Gastrocnemius medialis (tissue), 4 donors: ENCODE results near the gene COX20.

Source experiments
- POLR2A ChIP-seq, 2 donors: fragments of 450-650 bp; IDR thresholded peaks; one replicate each; pipeline ENCODE4 v1.6.1; 2017; ENCODE audit warnings: antibody characterized with exemption in 2 of 2, mild to moderate bottlenecking in 2 of 2, moderate library complexity in 2 of 2
- TF ChIP-seq, protein P1 (sequence below), 5 experiments: fragments of 450-650 bp in 3 of 5; fragments of 200-600 bp in 2 of 5; sonication (generic) in 2 of 5; IDR thresholded peaks in 4 of 5; conservative IDR thresholded peaks in 1 of 5; 1 replicate in 4 of 5; 2 replicates in 1 of 5; pipeline ENCODE4 v1.5.1; 2016 to 2019; ENCODE audit warnings: antibody characterized with exemption in 5 of 5, mild to moderate bottlenecking in 3 of 5, moderate library complexity in 3 of 5

DNA sequence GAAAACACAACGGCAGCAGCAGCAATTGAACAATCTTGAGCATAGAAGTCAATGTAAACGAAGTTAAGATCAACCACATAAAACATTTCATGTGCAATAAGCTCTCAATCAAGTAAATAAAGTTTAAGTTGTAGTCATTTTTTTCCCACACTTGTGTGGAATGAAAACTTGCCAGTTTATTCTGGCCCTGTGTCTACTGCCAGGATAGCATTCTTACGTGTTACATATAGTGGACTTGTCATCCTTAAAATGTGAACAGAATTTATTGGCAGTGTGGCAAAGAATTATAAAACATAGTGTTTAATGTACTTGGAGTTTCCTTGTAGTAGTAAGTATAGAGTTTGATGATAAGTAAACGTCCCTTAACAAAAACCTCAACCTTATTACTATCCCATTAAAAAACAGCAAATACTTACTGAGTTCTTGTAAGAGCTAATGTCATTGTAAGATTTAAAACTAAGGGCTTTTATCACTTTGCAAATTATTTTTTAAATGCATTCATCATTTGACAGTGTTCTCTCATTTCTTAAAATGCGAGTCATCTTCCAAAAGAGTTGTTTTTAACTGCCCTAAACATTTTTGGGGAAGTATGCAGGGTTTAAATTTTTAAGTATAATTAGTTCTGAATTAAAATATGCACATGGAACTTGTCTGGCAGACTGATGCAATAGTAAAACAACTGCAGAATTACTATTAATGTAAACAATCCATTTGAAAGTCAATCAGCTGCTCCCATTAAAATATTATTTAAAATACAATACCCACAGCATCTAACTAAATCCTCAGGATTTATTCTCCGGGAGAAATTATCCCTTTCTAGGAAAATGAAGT is 7.9 kb downstream of the COX20 start:
- no peak for TF ChIP-seq POLR2A (IDR thresholded peaks at IDR 0.05)
- TF ChIP-seq, protein P1, sequence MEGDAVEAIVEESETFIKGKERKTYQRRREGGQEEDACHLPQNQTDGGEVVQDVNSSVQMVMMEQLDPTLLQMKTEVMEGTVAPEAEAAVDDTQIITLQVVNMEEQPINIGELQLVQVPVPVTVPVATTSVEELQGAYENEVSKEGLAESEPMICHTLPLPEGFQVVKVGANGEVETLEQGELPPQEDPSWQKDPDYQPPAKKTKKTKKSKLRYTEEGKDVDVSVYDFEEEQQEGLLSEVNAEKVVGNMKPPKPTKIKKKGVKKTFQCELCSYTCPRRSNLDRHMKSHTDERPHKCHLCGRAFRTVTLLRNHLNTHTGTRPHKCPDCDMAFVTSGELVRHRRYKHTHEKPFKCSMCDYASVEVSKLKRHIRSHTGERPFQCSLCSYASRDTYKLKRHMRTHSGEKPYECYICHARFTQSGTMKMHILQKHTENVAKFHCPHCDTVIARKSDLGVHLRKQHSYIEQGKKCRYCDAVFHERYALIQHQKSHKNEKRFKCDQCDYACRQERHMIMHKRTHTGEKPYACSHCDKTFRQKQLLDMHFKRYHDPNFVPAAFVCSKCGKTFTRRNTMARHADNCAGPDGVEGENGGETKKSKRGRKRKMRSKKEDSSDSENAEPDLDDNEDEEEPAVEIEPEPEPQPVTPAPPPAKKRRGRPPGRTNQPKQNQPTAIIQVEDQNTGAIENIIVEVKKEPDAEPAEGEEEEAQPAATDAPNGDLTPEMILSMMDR (IDR thresholded peaks at IDR 0.05 in 4 of 5, conservative IDR thresholded peaks at IDR 0.05 in 1 of 5), result no peak
